Colon (tissue), 2 donors: ENCODE measurements around the gene STK24.

Experiments used
- FAIRE-seq: peaks from 2 replicates; lab custom pipeline; 2012; peaks lifted over from hg19 to GRCh38; lab: Jason Lieb, UNC
- donor health status: control.
- donor health status: control.

Gene STK24

GRCh38 chr13:98450539-98451111 lies 126.3 kb downstream of the STK24 start:
- FAIRE-seq: no peak

GRCh38 chr13:98450026-98450425 lies 126.9 kb downstream of the STK24 start:
- no peak for FAIRE-seq

DNA sequence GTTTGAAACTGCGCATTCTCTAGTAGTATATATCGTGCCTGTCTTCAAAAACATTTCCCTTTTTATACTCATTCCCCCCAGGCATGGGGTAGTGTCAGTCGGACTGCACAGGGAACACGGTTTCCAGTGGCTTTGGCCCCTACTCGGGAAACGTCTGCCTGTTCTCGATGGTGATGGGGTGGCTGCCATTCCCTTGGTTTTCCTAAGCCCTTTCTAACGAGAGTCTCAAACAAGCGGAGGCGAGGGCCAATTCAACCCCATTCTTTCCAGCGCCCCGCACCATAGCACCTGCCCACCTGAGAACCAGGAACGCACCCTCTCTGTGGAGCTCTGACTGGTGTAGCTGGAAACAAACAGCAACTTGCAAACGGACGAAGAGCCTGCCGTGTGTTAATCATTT lies 127.6 kb downstream of the STK24 start:
- no peak for FAIRE-seq

DNA sequence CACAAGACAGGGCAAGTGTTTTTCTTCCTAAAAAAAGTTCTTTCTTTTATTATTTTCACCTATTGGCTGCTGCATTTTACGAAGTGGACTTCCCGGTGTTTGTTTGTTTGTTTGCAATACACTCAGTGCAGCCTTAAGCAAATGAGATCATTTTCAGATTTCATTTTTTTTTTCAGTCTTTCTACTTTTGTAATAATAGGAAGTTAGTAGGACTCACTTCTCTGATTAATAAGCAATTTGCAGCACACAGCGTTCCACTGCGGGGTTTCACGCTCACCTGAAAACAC lies 128.3 kb downstream of the STK24 start:
- FAIRE-seq: no peak

DNA sequence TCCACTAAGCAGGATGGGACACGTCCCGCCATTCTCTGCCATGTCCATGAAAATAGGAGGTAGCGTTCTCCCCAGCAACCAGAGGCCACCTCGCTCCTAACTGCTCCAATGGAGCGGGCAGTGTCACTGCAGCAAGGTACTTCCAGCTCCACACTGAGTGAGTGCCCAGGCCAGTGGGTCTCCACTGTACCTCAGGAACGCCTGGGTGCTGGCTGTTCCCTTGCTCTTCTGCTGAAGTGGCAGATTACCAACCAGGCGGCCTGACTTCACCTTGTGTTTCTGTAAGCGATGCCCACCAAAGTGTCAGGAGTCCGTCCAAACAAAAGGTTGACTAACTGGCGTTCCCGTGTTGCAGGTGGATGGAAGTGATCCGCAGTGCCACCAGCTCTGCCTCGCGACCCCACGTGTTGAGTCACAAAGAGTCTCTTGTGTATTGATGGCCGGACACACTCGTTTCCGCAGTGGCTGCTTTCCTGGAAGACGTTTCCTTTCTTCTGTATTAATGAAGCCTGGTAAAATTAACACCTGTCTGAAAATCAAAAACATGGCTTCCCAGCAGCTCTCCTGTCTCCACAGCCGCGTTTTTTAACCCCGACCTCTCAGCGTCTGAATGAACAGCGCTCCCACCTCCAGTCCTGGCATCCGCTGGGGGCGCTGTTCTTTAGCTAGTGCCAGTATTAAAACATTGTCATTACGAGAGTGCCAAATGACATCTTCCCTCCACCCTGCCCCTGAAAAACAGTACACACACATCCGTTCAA lies 128.8 kb downstream of the STK24 start:
- FAIRE-seq: no peak

DNA sequence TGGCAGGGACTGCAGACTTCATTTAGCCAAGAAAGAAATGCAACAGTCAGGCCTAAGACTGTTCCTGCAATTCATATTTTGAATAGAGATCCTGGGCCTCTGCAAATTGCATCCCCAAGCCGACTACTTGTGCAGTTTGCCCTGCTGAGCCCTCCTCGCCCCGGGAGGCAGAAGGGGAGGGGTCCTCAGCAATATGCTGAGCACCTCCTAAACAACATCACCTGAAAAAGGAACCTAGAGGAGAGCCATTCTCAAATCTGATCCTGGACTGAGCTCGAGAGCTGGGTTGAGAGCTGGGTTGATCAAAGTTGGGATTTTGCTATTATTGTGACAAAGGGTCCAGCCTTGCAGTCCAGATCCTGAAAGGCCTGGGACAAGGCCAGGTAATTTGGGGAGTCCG lies 129.8 kb downstream of the STK24 start:
- no peak for FAIRE-seq

DNA sequence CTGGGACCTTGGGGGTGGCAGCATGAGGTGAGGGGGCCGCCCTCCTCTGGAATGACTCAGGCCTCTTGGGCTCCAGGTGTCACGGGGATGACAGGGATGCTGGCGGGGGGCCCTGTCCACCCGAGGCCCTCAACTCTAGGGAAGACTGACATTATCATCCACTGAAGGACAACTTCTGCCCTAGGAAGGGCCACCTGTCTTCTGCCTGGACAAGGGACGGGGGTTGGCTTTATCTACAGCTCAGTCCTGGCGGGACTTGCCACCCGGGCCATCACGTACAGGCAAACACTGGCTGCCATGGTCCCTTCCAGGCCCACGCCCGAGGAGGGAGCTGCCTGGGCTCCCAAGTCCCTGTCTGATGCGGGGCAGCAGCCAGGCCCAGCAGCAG lies 130.7 kb downstream of the STK24 start:
- FAIRE-seq: no peak

GRCh38 chr13:98445340-98446233 lies 131.3 kb downstream of the STK24 start:
- no peak for FAIRE-seq

- no peak for FAIRE-seq
Measured at GRCh38 chr13:98444381-98444780, 132.5 kb downstream of the STK24 start.

- no peak for FAIRE-seq
Measured at GRCh38 chr13:98443800-98444325, 133.0 kb downstream of the STK24 start.

DNA sequence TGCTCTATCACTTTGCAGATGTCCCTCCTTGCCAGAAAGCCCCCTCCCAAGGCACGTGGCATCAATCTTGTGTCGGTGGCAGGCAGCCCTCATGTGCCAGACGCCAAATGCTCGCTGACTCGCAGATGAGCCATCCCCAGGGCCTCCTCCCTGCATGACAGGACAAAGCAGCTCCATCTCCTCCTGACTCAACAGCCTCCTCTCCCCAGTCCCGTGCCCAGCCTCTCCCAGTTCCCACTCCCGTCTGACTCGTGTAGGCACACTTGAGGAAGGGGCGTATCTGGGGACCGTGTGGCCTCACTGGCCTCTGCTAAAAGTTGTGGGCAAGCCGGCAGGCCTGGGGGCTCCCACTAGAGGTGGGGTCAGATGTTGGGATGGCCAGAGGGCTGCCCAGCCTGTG lies 133.6 kb downstream of the STK24 start:
- no peak for FAIRE-seq

DNA sequence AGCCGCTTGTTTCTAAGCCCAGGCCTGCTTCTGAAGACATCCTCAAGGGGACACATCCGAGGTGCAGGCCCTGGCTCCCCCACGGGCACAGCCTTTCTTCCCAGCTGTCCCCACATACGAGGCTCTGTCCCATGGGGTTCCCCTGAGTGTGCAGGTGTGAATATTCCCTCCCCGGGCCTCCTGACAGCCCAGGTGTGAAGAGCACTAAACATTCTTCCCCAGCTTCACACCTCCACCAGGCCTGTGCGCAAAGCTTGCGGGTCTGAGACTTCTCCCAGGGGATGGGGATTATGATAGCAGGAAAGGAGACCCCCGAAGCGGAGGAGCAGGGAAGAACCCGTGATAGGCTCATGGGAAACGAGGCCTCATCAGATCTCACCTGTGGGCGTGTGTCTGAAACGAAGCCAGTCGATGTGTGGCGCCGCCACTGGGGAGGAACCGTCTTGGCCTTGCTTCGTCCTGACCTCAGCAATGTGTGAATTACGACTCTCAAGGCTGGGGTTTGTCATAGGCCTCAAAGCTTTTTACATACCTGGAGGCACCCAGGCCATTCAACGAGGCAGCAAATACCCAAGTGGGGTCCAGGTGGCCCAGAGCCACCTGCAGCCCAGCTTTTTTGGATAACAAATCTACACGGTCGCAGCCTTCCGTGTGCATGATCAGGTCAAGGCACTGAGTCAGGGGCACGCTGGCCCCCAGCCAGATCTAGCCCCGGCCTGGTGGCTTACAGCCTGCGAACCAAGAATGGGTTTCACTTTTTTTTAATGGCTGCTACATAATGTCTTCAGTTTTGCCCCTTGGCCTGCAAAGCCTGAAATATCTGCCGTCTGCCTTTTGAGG lies 134.3 kb downstream of the STK24 start:
- no peak for FAIRE-seq

- no peak for FAIRE-seq
Measured at GRCh38 chr13:98441056-98441676, 135.7 kb downstream of the STK24 start.

DNA sequence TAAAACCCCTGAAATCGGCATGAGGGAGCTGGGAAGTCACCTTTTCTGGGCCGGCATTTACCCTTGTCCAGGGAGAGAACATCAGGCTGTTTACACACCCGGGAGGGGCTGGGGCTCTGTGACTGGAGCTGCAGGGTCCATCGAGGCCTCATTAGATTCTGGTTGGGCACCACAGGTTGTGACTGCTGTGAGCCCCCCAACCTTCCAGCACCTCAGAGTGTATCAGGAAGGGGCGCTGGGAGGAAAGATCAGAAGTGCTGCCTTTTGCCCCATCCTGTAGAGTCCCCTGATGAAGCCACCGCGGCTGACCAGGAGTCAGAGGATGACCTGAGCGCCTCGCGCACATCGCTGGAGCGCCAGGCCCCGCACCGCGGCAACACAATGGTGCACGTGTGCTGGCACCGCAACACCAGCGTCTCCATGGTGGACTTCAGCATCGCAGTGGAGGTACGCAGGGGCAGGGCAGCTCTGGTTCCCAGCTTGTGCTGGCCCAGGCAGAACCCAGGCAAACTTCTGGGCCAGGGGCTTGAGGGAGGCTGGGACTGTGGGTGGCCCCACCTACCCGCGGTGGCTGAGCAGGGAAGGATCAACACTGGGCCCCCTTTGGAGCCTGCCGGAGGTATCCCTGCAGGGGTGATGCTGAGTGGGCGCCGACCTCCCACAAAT lies 136.4 kb downstream of the STK24 start:
- no peak for FAIRE-seq

DNA sequence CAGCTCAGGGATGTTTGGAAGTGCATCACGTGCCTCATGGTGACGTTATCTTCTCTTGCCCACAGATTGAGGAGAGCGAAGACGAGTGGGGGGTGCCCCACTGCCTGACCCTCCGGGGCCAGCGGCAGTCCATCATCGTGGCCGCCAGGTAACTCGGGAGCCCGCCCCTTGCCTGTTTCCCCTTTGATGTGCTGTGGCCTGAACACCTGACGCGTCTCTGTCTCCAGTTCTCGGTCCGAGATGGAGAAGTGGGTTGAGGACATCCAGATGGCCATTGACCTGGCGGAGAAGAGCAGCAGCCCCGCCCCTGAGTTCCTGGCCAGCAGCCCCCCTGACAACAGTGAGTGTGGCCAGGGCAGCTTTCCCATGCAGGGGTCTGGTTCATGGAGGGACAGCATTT lies 137.0 kb downstream of the STK24 start:
- FAIRE-seq: no peak

DNA sequence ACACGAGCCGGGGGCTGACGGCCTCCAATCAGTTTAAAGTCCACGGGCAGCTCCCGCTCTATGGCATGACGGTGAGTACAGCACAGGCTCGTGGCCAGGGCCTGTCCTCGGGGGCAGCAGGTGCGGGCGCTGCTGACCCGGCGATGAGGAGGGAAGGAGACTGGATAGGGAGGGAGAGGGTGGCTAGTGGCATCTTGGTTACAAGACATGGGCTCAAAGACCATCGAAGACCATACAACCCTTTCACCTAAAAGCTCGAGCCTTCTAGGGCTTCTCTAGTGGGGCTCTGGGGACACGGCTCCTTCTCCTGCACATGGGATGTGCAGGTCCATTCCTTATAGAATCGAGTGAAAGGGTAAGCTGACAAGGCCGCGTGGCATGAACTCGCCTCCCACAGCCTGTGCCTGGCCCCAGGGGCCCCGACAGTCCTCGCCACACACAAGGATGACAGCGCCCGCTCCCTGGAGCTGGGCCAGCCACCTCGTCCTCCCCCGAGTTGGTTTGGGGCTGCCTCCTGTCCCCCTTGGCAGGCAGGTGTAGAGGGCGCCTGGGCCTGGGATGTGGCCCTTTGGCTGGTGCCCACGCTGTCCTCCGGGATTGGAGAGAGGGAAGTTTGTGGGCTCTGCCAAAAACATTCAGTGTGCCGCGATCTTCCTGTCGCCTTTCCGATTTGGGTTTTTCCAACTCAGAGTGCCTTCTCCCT lies 137.6 kb downstream of the STK24 start:
- FAIRE-seq: no peak

DNA sequence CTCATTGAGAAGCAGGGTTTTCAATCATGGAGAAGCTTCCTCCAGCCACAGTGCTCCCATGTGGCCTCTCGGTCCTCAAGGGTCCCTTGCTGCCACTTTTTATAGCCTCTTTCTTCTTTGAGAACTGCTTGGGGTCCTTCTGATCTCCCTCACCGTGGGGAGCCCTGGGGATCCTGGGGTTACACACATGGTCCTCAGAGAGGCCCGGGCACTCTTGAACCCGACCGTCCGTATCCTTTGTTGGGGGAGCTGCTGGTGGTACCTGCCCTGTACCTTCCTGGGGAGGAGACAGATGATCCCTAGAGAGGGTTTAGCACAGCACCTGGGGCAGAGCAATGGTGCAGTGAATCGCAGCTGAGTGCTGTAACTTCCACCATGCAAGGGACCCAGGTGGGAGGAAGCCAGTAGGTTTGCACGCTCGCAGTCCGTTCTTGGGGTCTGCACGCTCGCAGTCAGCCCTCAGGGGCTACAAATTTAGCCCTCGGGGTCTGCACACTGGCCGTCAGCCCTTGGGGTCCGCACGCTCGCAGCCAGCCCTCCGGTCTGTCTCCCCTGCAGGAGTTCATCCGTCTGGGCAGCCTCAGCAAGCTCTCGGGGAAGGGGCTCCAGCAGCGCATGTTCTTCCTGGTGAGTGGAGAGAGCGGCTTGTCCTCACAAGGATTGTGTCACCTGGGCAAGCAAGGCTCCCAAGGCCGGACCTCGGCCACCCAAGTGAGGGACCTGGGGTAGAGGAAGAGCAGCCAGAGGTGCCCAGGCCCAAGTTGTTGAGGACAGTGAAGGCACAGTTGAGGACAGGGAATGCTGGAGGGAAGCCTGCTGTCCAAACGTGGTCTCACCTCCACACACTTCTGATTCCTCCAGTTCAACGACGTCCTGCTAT lies 138.4 kb downstream of the STK24 start:
- FAIRE-seq: no peak

- FAIRE-seq: no peak
Measured at GRCh38 chr13:98436233-98436910, 140.5 kb downstream of the STK24 start.

GRCh38 chr13:98435376-98435775 lies 141.5 kb downstream of the STK24 start:
- no peak for FAIRE-seq
